Measurements from ENCODE around the gene KANK2. TPM values are rescaled to one million over a fixed set of nuclear protein-coding genes. Genes with fewer than 3 reads are reported as not detected.

The KANK2 gene
- total and polyA plus RNA-seq, 2 of the 13 experiments (the other 11 are each of a cell fraction or from before 2014, with no cell fraction given) = 5.7 to 12.9 TPM

- Histone ChIP-seq H3K4me1 (ENCODE audit: insufficient read depth, low read length) (peaks cover 55% of the 10 kb centered on the region), H3K79me2 (ENCODE audit: insufficient read depth, low read length) (peaks cover 10% of the 10 kb centered on the region), H3K9ac (ENCODE audit: insufficient read depth, low read depth, low read length) (no peak overlapping the region), H3K27me3 (ENCODE audit: control insufficient read depth in 1 of 2, insufficient read depth in 2 of 2, low read length in 2 of 2) (no peaks in the 10 kb centered on the region), H3K9me3 (ENCODE audit: low read length) (no peaks in the 10 kb centered on the region), H3K36me3 (replicated peaks in 1 of 2; ENCODE audit: control insufficient read depth in 1 of 2, insufficient read depth in 2 of 2, low read length in 2 of 2) (peaks cover 3 to 9% of the 10 kb centered on the region in 2 experiments; a peak in 3 of 5 replicates), H3K4me3 (replicated peaks in 1 of 3; ENCODE audit: insufficient read depth in 1 of 3, low read depth in 2 of 3, low read length in 3 of 3) (no peak overlapping the region; a peak in 1 of 6 replicates), H4K20me1 (ENCODE audit: insufficient read depth, low read length) (no peaks in the 10 kb centered on the region; the same call in 1 of the 2 replicates), H3K4me2 (ENCODE audit: low read depth, low read length) (peak overlapping the region; percentile 43), H2AFZ (ENCODE audit: low read length) (no peak overlapping the region), H3K27ac (ENCODE audit: extremely low read length, insufficient read depth, low read length) (peak overlapping the region; percentile 25)
- 16% methylated on average over 22 of the region's 48 CpGs for WGBS (ENCODE audit: low lambda C conversion rate)
- no TSS peak for BruUV-seq (replicated peaks)
- intact Hi-C loops (cut with micrococcal nuclease; ENCODE audit: unreplicated experiment) (loop anchor here (2.0 kb wide), 1 partner anchor 22 kb away; no protein-coding TSS in a partner anchor), in situ Hi-C loops (cut with HindIII; ENCODE audit: extremely low pct_ligation_motif_present, low pct_unique_long_range_greater_than_20kb) (no loop called here)
- peak; percentile 76 for ATAC-seq
- FAIRE-seq = no peak
- peak; percentile 61 for DNase-seq (ENCODE audit: low spot score)
- ChIA-PET POLR2A (interaction anchor here (1.4 kb wide), 1 partner anchor 131 kb away, joined by 5 read pairs; the partner anchor contains the start of gene SWSAP1), CTCF (ENCODE audit: low intra/inter-chr PET ratio, low total read pairs) (no interaction called here)
- TF ChIP-seq ZNF776 (CRISPR knock-in tag; IDR thresholded peaks at IDR 0.05) = no peak
- no peak for TF ChIP-seq ZFYVE20 (CRISPR knock-in tag; IDR thresholded peaks at IDR 0.05; ENCODE audit: borderline replicate concordance, low read depth)
- no peak for TF ChIP-seq ZNF567 (CRISPR knock-in tag; IDR thresholded peaks at IDR 0.05; ENCODE audit: borderline replicate concordance)
- no peak for TF ChIP-seq PCBP2 (optimal IDR thresholded peaks at IDR 0.05; ENCODE audit: low read depth, low read length, poor library complexity, severe bottlenecking)
- no peak for TF ChIP-seq SMYD3 (CRISPR knock-in tag; IDR thresholded peaks at IDR 0.05)
- no peak for TF ChIP-seq PHF21A (CRISPR knock-in tag; IDR thresholded peaks at IDR 0.05)
- no peak for TF ChIP-seq PPARG (CRISPR knock-in tag; conservative IDR thresholded peaks at IDR 0.05)
- TF ChIP-seq ZNF747 (CRISPR knock-in tag; IDR thresholded peaks at IDR 0.05; ENCODE audit: borderline replicate concordance) = peak; percentile 20; the same call in 1 of the 2 replicates
- no peak for TF ChIP-seq ZNF746 (CRISPR knock-in tag; IDR thresholded peaks at IDR 0.05)
- 0 out of 2 replicates have a peak, but pooled peaks have one; percentile 23 for TF ChIP-seq JUND (CRISPR knock-in tag; IDR thresholded peaks at IDR 0.05)
- TF ChIP-seq MLLT10 (CRISPR knock-in tag; IDR thresholded peaks at IDR 0.05) = no peak
- no peak for TF ChIP-seq ZNF577 (CRISPR knock-in tag; IDR thresholded peaks at IDR 0.05; ENCODE audit: borderline replicate concordance, low read depth)
- peak; percentile 81 for TF ChIP-seq AGO2 (optimal IDR thresholded peaks at IDR 0.05; ENCODE audit: low read depth, low read length)
- no peak for TF ChIP-seq IKZF4 (CRISPR knock-in tag; IDR thresholded peaks at IDR 0.05; ENCODE audit: borderline replicate concordance, low read depth, not compliant biosample characterization)
- TF ChIP-seq ZNF619 (CRISPR knock-in tag; IDR thresholded peaks at IDR 0.05) = 0 out of 2 replicates have a peak, but pooled peaks have one; percentile 55
- TF ChIP-seq, protein P1, sequence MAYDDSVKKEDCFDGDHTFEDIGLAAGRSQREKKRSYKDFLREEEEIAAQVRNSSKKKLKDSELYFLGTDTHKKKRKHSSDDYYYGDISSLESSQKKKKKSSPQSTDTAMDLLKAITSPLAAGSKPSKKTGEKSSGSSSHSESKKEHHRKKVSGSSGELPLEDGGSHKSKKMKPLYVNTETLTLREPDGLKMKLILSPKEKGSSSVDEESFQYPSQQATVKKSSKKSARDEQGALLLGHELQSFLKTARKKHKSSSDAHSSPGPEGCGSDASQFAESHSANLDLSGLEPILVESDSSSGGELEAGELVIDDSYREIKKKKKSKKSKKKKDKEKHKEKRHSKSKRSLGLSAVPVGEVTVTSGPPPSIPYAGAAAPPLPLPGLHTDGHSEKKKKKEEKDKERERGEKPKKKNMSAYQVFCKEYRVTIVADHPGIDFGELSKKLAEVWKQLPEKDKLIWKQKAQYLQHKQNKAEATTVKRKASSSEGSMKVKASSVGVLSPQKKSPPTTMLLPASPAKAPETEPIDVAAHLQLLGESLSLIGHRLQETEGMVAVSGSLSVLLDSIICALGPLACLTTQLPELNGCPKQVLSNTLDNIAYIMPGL (CRISPR knock-in tag; IDR thresholded peaks at IDR 0.05; ENCODE audit: borderline replicate concordance in 1 of 2, low read depth in 1 of 2) = peak in 1 of 2 experiments; percentile 25; a peak in 1 of 4 replicates
- TF ChIP-seq NFE2 (CRISPR knock-in tag; IDR thresholded peaks at IDR 0.05) = no peak
- TF ChIP-seq RAD51 (IDR thresholded peaks at IDR 0.05; ENCODE audit: borderline replicate concordance) = no peak
- peak; percentile 39; the same call in 1 of the 2 replicates for TF ChIP-seq TBX2 (CRISPR knock-in tag; IDR thresholded peaks at IDR 0.05; ENCODE audit: borderline replicate concordance)
- TF ChIP-seq CHD4 (IDR thresholded peaks at IDR 0.05; ENCODE audit: borderline replicate concordance, low read length) = no peak
- TF ChIP-seq EHMT2 (IDR thresholded peaks at IDR 0.05; ENCODE audit: borderline replicate concordance, low read depth, low read length) = no peak
- no peak for TF ChIP-seq CBFB (CRISPR knock-in tag; IDR thresholded peaks at IDR 0.05)
- no peak for TF ChIP-seq ZNF841 (CRISPR knock-in tag; IDR thresholded peaks at IDR 0.05; ENCODE audit: borderline replicate concordance)
Observed at GRCh38 chr19:11242864-11243797, 45.8 kb upstream of the KANK2 start.

Measured in HepG2 (cell line).